Neural crest cell (in vitro differentiated cells): ENCODE data around the gene UBE2E1. TPM values are rescaled to one million over a fixed set of nuclear protein-coding genes. Genes with fewer than 3 reads are reported as not detected.

ENCODE experiments used
- DNase-seq: peaks from one replicate; pipeline ENCODE4 v3.0.0; 2021; ENCODE audit warnings: low read depth, mixed read lengths, low spot score
- H3K27ac Mint-ChIP-seq: one replicate; pipeline ENCODE4 v1.8.0; 2021; ENCODE audit warnings: mild to moderate bottlenecking, mixed read lengths; ENCODE audit not compliant: unreplicated experiment
- H3K27me3 Mint-ChIP-seq: 2 replicates; pipeline ENCODE4 v1.8.0; 2021; ENCODE audit warnings: low read depth, mild to moderate bottlenecking, mixed read lengths
- H3K36me3 Mint-ChIP-seq: 2 replicates; pipeline ENCODE4 v1.8.0; 2021; ENCODE audit warnings: low read depth, mild to moderate bottlenecking, mixed read lengths
- H3K4me1 Mint-ChIP-seq: 2 replicates; pipeline ENCODE4 v1.8.0; 2021; ENCODE audit warnings: mixed read lengths
- H3K4me3 Mint-ChIP-seq: one replicate; pipeline ENCODE4 v1.8.0; 2021; ENCODE audit warnings: mild to moderate bottlenecking, mixed read lengths
- H3K9me3 Mint-ChIP-seq: 2 replicates; pipeline ENCODE4 v1.8.0; 2021; ENCODE audit warnings: mixed read lengths
- total RNA-seq: library from RNA; stranded (reverse); gene quantifications from 2 replicates; pipeline ENCODE4 v1.2.1, GENCODE V29; 2021
- TF ChIP-seq, protein P1 (sequence below): fragments of 200-600 bp; sonication (generic); conservative IDR thresholded peaks from 2 replicates; pipeline ENCODE4 v1.5.0; 2021; ENCODE audit warnings: antibody characterized with exemption, mild to moderate bottlenecking

Gene UBE2E1
- total RNA-seq, 1 donor from 2014 or later: 86.2 TPM

DNA sequence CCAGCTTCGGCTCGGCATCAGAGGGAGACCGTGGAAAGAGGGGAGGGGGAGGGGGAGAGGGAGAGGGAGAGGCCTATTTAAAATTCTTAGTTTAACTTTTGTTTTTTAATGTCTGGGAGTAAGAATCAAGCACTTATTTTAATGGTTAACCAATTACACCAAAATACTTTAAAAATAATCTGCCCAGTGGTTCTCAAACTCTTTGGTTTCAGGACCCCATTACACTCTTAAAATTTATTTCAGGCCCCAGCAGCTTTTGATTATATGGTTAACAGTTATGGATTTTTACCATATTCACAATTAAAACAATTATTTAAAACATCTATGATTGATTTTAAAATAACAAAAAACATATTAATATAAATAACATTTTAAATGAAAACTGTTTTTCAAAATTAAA is 66.6 kb downstream of the UBE2E1 start:
- Mint-ChIP-seq H3K9me3 (no peaks in the 10 kb centered on the region), H3K36me3 (peaks cover 1% of the 10 kb centered on the region), H3K4me1 (peaks cover 49% of the 10 kb centered on the region), H3K27ac (no peak overlapping the region), H3K4me3 (no peak overlapping the region), H3K27me3 (no peaks in the 10 kb centered on the region)
- DNase-seq: no peak
- TF ChIP-seq, protein P1, sequence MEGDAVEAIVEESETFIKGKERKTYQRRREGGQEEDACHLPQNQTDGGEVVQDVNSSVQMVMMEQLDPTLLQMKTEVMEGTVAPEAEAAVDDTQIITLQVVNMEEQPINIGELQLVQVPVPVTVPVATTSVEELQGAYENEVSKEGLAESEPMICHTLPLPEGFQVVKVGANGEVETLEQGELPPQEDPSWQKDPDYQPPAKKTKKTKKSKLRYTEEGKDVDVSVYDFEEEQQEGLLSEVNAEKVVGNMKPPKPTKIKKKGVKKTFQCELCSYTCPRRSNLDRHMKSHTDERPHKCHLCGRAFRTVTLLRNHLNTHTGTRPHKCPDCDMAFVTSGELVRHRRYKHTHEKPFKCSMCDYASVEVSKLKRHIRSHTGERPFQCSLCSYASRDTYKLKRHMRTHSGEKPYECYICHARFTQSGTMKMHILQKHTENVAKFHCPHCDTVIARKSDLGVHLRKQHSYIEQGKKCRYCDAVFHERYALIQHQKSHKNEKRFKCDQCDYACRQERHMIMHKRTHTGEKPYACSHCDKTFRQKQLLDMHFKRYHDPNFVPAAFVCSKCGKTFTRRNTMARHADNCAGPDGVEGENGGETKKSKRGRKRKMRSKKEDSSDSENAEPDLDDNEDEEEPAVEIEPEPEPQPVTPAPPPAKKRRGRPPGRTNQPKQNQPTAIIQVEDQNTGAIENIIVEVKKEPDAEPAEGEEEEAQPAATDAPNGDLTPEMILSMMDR: no peak

DNA sequence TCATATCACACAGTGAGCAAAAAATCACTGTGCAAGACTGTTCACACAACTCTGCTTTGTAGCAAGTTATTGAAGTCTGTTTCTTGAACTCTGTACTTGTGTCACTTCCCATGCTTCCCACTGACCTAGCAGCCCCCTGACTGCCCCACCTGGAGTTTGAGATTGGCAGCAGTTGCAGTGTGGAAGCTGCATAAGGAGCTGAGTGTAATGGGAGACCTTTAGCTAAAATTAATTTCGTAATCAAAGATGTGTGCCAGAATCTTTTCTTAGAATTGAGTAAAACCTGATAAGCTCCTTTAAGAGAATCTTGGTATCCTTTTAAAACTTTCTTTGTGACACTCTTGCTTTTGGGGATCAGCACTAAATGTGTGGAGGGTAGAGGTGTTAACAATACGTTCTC is 68.2 kb downstream of the UBE2E1 start:
- Mint-ChIP-seq H3K4me3 (no peak overlapping the region), H3K36me3 (peaks cover 13% of the 10 kb centered on the region), H3K27me3 (no peaks in the 10 kb centered on the region), H3K4me1 (peaks cover 47% of the 10 kb centered on the region), H3K9me3 (peaks cover 2% of the 10 kb centered on the region), H3K27ac (no peak overlapping the region)
- DNase-seq: no peak
- TF ChIP-seq, protein P1: no peak

DNA sequence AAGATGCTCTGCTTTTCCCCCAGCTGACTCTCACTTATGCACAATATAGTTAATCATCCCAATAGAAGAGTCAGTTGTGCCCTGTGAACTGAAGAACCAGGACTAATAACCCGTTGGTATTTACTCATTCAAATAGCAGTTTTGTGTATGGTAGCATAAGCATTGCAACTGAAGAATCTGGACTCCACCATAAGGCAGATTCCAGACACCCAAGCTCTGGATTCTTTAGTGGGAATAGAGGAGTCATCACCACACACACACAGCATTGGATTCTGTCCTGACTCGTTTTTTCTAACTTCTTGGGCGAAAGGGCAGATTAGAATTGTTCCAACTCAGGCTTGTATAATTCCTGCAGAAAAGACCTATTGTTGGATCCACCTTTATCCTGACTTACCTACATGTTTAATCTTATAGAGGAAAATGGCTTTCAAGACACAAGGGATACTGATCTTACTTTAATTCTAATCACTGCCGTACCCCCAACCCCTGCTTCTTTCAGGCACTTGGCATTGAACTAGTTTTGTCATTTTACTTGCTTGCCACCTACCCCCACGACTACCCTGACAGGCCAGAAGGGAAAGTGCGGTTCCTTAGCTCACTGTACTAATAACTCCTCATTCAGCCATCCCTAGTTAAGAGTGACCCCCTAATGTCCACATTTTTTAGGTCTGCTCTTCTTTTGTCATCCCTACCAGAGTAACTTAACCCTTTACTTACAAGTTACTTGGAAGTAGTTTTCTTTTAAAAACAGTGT is 68.8 kb downstream of the UBE2E1 start:
- DNase-seq: no peak
- peaks cover 47% of the 10 kb centered on the region for H3K4me1 Mint-ChIP-seq
- H3K9me3 Mint-ChIP-seq: peaks cover 2% of the 10 kb centered on the region
- TF ChIP-seq, protein P1: no peak
- H3K36me3 Mint-ChIP-seq: peaks cover 19% of the 10 kb centered on the region
- no peaks in the 10 kb centered on the region for H3K27me3 Mint-ChIP-seq
- no peak overlapping the region for H3K27ac Mint-ChIP-seq
- no peak overlapping the region for H3K4me3 Mint-ChIP-seq

DNA sequence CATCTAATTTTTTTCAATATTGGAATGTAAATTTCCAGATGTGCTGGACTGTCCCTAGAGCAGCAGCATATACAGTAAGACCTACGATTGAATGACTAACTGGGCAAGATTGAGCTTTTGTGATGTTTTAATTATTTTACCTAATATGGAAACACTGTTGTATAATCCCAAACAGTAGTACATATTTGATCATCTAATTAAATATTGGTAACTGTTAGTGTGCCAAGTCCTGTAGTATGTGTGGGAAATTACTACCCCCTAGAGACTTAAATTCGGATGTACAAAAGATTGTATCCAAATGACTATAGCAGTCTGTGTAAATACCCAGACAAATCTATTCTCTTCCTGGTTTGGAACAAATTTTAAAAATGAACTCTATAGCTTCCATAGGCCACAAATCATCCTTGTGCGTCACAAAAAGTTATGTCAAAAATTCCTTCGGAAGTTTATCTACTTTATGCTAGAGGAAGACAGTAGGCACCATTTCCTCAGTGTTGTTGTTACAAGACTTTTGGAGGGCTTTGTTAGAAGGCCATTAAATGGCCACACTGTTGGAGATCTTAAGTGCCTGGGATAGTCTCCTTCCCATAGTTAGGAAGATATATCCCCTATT is 69.5 kb downstream of the UBE2E1 start:
- no peak overlapping the region for H3K4me3 Mint-ChIP-seq

DNA sequence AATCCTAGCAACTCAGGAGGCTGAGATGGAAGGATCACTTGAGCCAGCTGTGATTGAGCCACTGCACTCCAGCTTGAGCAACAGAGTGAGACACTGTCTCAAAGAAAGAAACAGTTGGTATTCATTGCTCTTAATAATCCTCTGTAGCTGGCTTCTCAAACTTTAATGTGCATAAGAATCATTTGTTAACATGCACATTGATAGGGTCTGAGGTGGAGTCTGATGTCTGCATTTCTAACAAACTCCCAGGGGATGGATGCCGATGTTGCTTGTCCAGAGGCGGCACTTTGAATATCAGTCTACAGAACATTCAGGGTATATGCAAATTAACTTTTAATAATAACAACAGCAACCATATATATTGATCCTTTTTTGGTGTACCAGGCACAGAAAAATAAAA is 71.2 kb downstream of the UBE2E1 start:
- peaks cover 29% of the 10 kb centered on the region for H3K36me3 Mint-ChIP-seq
- DNase-seq: no peak
- H3K27ac Mint-ChIP-seq: no peak overlapping the region
- peaks cover 2% of the 10 kb centered on the region for H3K9me3 Mint-ChIP-seq
- H3K4me3 Mint-ChIP-seq: no peak overlapping the region
- H3K27me3 Mint-ChIP-seq: no peaks in the 10 kb centered on the region
- H3K4me1 Mint-ChIP-seq: peaks cover 50% of the 10 kb centered on the region
- TF ChIP-seq, protein P1: no peak

More for the DNA sequence above, 69.5 kb downstream of the UBE2E1 start:
- Mint-ChIP-seq H3K9me3 (peaks cover 2% of the 10 kb centered on the region), H3K36me3 (peaks cover 21% of the 10 kb centered on the region), H3K27ac (no peak overlapping the region), H3K27me3 (no peaks in the 10 kb centered on the region), H3K4me1 (peaks cover 44% of the 10 kb centered on the region)
- no peak for DNase-seq
- TF ChIP-seq, protein P1: no peak
